Measurements from ENCODE around the gene THSD4.

DNA sequence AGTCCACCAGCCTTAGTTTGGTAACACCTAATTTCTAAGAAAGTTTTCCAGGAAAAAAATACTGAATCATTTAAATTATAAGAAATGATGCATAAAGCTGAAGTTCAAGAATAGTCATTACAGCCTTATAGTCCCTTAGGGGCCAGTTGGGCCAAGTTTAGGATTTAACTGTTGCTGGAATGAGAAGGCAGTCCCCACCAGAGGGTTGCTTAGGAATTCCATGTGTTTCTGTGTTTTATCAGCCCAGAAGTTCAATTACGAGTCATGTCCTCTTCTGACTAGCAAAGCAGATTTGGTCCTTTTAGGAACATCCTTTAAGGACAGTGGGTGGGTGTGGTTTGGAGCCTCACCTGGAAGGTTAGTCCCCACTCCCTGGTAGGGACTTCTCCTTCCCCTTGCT, 638.1 kb downstream of the THSD4 start:
- TF ChIP-seq, protein P1, sequence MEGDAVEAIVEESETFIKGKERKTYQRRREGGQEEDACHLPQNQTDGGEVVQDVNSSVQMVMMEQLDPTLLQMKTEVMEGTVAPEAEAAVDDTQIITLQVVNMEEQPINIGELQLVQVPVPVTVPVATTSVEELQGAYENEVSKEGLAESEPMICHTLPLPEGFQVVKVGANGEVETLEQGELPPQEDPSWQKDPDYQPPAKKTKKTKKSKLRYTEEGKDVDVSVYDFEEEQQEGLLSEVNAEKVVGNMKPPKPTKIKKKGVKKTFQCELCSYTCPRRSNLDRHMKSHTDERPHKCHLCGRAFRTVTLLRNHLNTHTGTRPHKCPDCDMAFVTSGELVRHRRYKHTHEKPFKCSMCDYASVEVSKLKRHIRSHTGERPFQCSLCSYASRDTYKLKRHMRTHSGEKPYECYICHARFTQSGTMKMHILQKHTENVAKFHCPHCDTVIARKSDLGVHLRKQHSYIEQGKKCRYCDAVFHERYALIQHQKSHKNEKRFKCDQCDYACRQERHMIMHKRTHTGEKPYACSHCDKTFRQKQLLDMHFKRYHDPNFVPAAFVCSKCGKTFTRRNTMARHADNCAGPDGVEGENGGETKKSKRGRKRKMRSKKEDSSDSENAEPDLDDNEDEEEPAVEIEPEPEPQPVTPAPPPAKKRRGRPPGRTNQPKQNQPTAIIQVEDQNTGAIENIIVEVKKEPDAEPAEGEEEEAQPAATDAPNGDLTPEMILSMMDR (IDR thresholded peaks at IDR 0.05) = no peak
- no peak for TF ChIP-seq POLR2A (IDR thresholded peaks at IDR 0.05)
